Activated T-helper 2 cell treated with anti-CD3 and anti-CD28 coated beads, Interferon-gamma antibody, Interleukin-2, Interleukin-4, amounts not matched to agents 10 μg/mL and 5 μg/mL and 100 μg/mL, durations not matched to agents 14 hours and 24 hours and 36 hours (primary cell): Measurements from ENCODE around the gene HEMK1. TPM values are rescaled to one million over a fixed set of nuclear protein-coding genes. Genes with fewer than 3 reads are reported as not detected.

Source experiments
- DNase-seq: peaks from one replicate; pipeline ENCODE4 v3.0.0; 2021; ENCODE audit warnings: low spot score
- H3K27ac Mint-ChIP-seq: one replicate; pipeline ENCODE4 v1.8.0; 2021; ENCODE audit warnings: mixed read lengths
- H3K27me3 Mint-ChIP-seq: one replicate; pipeline ENCODE4 v1.8.0; 2021; ENCODE audit warnings: low read depth, mixed read lengths
- H3K36me3 Mint-ChIP-seq: one replicate; pipeline ENCODE4 v1.8.0; 2021; ENCODE audit warnings: low read depth, mixed read lengths
- H3K4me1 Mint-ChIP-seq: one replicate; pipeline ENCODE4 v1.8.0; 2021; ENCODE audit warnings: low read depth, mixed read lengths
- H3K4me3 Mint-ChIP-seq: one replicate; pipeline ENCODE4 v1.8.0; 2021; ENCODE audit warnings: low read depth, mild to moderate bottlenecking, moderate library complexity, mixed read lengths
- H3K9me3 Mint-ChIP-seq: one replicate; pipeline ENCODE4 v1.8.0; 2021; ENCODE audit warnings: mixed read lengths
- intact Hi-C: fragments of 100-400 bp; cut with micrococcal nuclease; formaldehyde crosslinking; loops from one replicate; pipeline ENCODE4 v1.15.1; 2023
- total RNA-seq: library from RNA; stranded (reverse); gene quantifications from 2 replicates; pipeline ENCODE4 v1.2.3, GENCODE V29; 2022

HEMK1 gene
- total RNA-seq, 1 donor from 2014 or later, result 61.7 TPM

- no peak overlapping the region for H3K4me3 Mint-ChIP-seq
- no peak for DNase-seq
- peaks cover 36% of the 10 kb centered on the region for H3K27me3 Mint-ChIP-seq
- no peaks in the 10 kb centered on the region for H3K9me3 Mint-ChIP-seq
- H3K4me1 Mint-ChIP-seq, result no peaks in the 10 kb centered on the region
- H3K36me3 Mint-ChIP-seq, result no peaks in the 10 kb centered on the region
- no peak overlapping the region for H3K27ac Mint-ChIP-seq
- intact Hi-C loops, result no loop called here
These were observed 35.4 kb upstream of the HEMK1 start for GRCh38 chr3:50533807-50534461.

- intact Hi-C loops, result no loop called here
- Mint-ChIP-seq H3K4me3 (no peak overlapping the region), H3K27me3 (peaks cover 30% of the 10 kb centered on the region)
These were observed 34.5 kb upstream of the HEMK1 start for GRCh38 chr3:50534681-50535330.

GRCh38 chr3:50536471-50537180 is 32.7 kb upstream of the HEMK1 start:
- intact Hi-C loops, result no loop called here
- H3K27ac Mint-ChIP-seq, result no peak overlapping the region
- DNase-seq, result no peak
- H3K4me3 Mint-ChIP-seq, result no peak overlapping the region
- no peaks in the 10 kb centered on the region for H3K4me1 Mint-ChIP-seq
- H3K9me3 Mint-ChIP-seq, result no peaks in the 10 kb centered on the region
- no peaks in the 10 kb centered on the region for H3K36me3 Mint-ChIP-seq
- peaks cover 32% of the 10 kb centered on the region for H3K27me3 Mint-ChIP-seq

More at GRCh38 chr3:50534681-50535330, 34.5 kb upstream of the HEMK1 start:
- H3K27ac Mint-ChIP-seq, result no peak overlapping the region
- no peaks in the 10 kb centered on the region for H3K9me3 Mint-ChIP-seq
- H3K36me3 Mint-ChIP-seq, result no peaks in the 10 kb centered on the region
- no peak for DNase-seq
- H3K4me1 Mint-ChIP-seq, result no peaks in the 10 kb centered on the region

- no peaks in the 10 kb centered on the region for H3K9me3 Mint-ChIP-seq
- peaks cover 24% of the 10 kb centered on the region for H3K27me3 Mint-ChIP-seq
- no peaks in the 10 kb centered on the region for H3K4me1 Mint-ChIP-seq
- H3K4me3 Mint-ChIP-seq, result no peak overlapping the region
- no peak for DNase-seq
- no peaks in the 10 kb centered on the region for H3K36me3 Mint-ChIP-seq
- H3K27ac Mint-ChIP-seq, result no peak overlapping the region
- intact Hi-C loops, result no loop called here
These were observed 31.7 kb upstream of the HEMK1 start for GRCh38 chr3:50537421-50538129.

GRCh38 chr3:50539356-50540286 is 29.7 kb upstream of the HEMK1 start:
- DNase-seq, result no peak
- peaks cover 17% of the 10 kb centered on the region for H3K27me3 Mint-ChIP-seq
- H3K9me3 Mint-ChIP-seq, result no peaks in the 10 kb centered on the region
- no peak overlapping the region for H3K4me3 Mint-ChIP-seq
- intact Hi-C loops, result loop anchor here (2.0 to 10.0 kb wide), 2 partner anchors 193 to 345 kb away; partner anchors contain the start of gene GNAT1
- H3K36me3 Mint-ChIP-seq, result no peaks in the 10 kb centered on the region
- H3K27ac Mint-ChIP-seq, result no peak overlapping the region
- no peaks in the 10 kb centered on the region for H3K4me1 Mint-ChIP-seq

- no peaks in the 10 kb centered on the region for H3K4me1 Mint-ChIP-seq
- H3K4me3 Mint-ChIP-seq, result no peak overlapping the region
- H3K27ac Mint-ChIP-seq, result no peak overlapping the region
- no peaks in the 10 kb centered on the region for H3K36me3 Mint-ChIP-seq
- no peaks in the 10 kb centered on the region for H3K9me3 Mint-ChIP-seq
- peak; percentile 37 for DNase-seq
- H3K27me3 Mint-ChIP-seq, result peaks cover 16% of the 10 kb centered on the region
- intact Hi-C loops, result loop anchor here (1.0 to 10.0 kb wide), 2 partner anchors 106 to 348 kb away; partner anchors contain the start of gene GNAT1
These were observed 26.9 kb upstream of the HEMK1 start for GRCh38 chr3:50542177-50543034.

- no peaks in the 10 kb centered on the region for H3K4me1 Mint-ChIP-seq
- H3K36me3 Mint-ChIP-seq, result no peaks in the 10 kb centered on the region
These were observed 23.5 kb upstream of the HEMK1 start for GRCh38 chr3:50545781-50546180.

GRCh38 chr3:50549226-50549625 is 20.1 kb upstream of the HEMK1 start:
- Mint-ChIP-seq H3K4me3 (no peak overlapping the region), H3K9me3 (no peaks in the 10 kb centered on the region), H3K27me3 (no peaks in the 10 kb centered on the region), H3K36me3 (no peaks in the 10 kb centered on the region), H3K4me1 (no peaks in the 10 kb centered on the region), H3K27ac (no peak overlapping the region)
- intact Hi-C loops, result loop anchor here (10.0 kb wide), 1 partner anchor 354 kb away; the partner anchor contains the start of gene GNAT1
- no peak for DNase-seq

More at GRCh38 chr3:50545781-50546180, 23.5 kb upstream of the HEMK1 start:
- no peak for DNase-seq
- Mint-ChIP-seq H3K27me3 (peaks cover 5% of the 10 kb centered on the region), H3K4me3 (no peak overlapping the region), H3K27ac (no peak overlapping the region), H3K9me3 (no peaks in the 10 kb centered on the region)
- intact Hi-C loops, result loop anchor here (10.0 kb wide), 1 partner anchor 351 kb away; the partner anchor contains the start of gene GNAT1

GRCh38 chr3:50550079-50550736 is 19.1 kb upstream of the HEMK1 start:
- Mint-ChIP-seq H3K9me3 (no peaks in the 10 kb centered on the region), H3K27ac (no peak overlapping the region), H3K27me3 (no peaks in the 10 kb centered on the region), H3K4me1 (no peaks in the 10 kb centered on the region), H3K36me3 (no peaks in the 10 kb centered on the region), H3K4me3 (no peak overlapping the region)
- DNase-seq, result peak; percentile 48
- intact Hi-C loops, result loop anchor here (5.0 kb wide), 1 partner anchor 33 kb away; no protein-coding TSS in a partner anchor

- Mint-ChIP-seq H3K27me3 (no peaks in the 10 kb centered on the region), H3K4me1 (peaks cover 5% of the 10 kb centered on the region), H3K4me3 (no peak overlapping the region), H3K27ac (no peak overlapping the region), H3K36me3 (no peaks in the 10 kb centered on the region), H3K9me3 (no peaks in the 10 kb centered on the region)
- DNase-seq, result no peak
- intact Hi-C loops, result loop anchor here (5.0 kb wide), 1 partner anchor 34 kb away; no protein-coding TSS in a partner anchor
These were observed 18.2 kb upstream of the HEMK1 start for GRCh38 chr3:50551054-50551659.
